IMR-90 (cell line): ENCODE results near the gene AUH. TPM values are rescaled to one million over a fixed set of nuclear protein-coding genes. Genes with fewer than 3 reads are reported as not detected.

Experiments
- ATAC-seq: fragments of 200-7000 bp; cut with Tn5 transposase; 2 replicates; pipeline ENCODE4 v1.9.1; 2020; ENCODE audit warnings: low read depth, mild to moderate bottlenecking, moderate library complexity
- BruUV-seq: library from RNA; stranded (reverse); fragments of 400-500 nt; replicated peaks from 2 replicates; lab custom pipeline; 2021; lab: Mats Ljungman, UMichigan
- CTCF ChIA-PET: fragments of 300-600 bp; formaldehyde crosslinking; extraction: SDS; loops from one replicate; lab custom pipeline; 2021; ENCODE audit warnings: antibody characterized with exemption; lab: Yijun Ruan, JAX
- POLR2A ChIA-PET: fragments of 300-600 bp; sonication (Branson Sonifier 250); formaldehyde crosslinking; loops from one replicate; lab custom pipeline; 2022; ENCODE audit warnings: antibody characterized with exemption; ENCODE audit not compliant: unreplicated experiment; lab: Charles Lee
- DNase-seq: peaks from one replicate; pipeline ENCODE4 v3.0.0; 2013
- H2AFZ ChIP-seq: replicated peaks from 2 replicates; pipeline ENCODE3; 2013; ENCODE audit warnings: low read length, mild to moderate bottlenecking; ENCODE audit not compliant: poor library complexity
- H2AK5ac ChIP-seq: 2 replicates; pipeline ENCODE4 v1.6.1; 2013; ENCODE audit warnings: low read depth, low read length, inconsistent platforms
- H2AK9ac ChIP-seq: replicated peaks from 2 replicates; pipeline ENCODE3; 2013; ENCODE audit warnings: mild to moderate bottlenecking, low read depth, low read length, moderate library complexity; ENCODE audit not compliant: poor library complexity
- H2BK120ac ChIP-seq: 2 replicates; pipeline ENCODE4 v1.6.1; 2013; ENCODE audit warnings: low read depth, low read length, inconsistent platforms
- H2BK15ac ChIP-seq: 3 replicates; pipeline ENCODE4 v1.6.1; 2013; ENCODE audit warnings: low read depth, low read length, inconsistent platforms
- H2BK20ac ChIP-seq: 2 replicates; pipeline ENCODE4 v1.6.1; 2013; ENCODE audit warnings: low read depth, mild to moderate bottlenecking, inconsistent platforms, low read length, moderate library complexity
- H2BK5ac ChIP-seq: 2 replicates; pipeline ENCODE4 v1.6.1; 2013; ENCODE audit warnings: mild to moderate bottlenecking, low read depth, low read length, inconsistent platforms; ENCODE audit not compliant: poor library complexity, severe bottlenecking
- H3K14ac ChIP-seq: replicated peaks from 2 replicates; pipeline ENCODE4 v1.6.1; 2013; ENCODE audit warnings: low read depth, low read length, inconsistent platforms
- H3K18ac ChIP-seq: 2 replicates; pipeline ENCODE4 v1.6.1; 2013; ENCODE audit warnings: low read depth, low read length, control low read depth
- H3K23ac ChIP-seq: 2 replicates; pipeline ENCODE4 v1.6.1; 2013; ENCODE audit warnings: low read depth, low read length, inconsistent platforms
- H3K27ac ChIP-seq: 2 replicates; pipeline ENCODE4 v1.5.1; 2013; ENCODE audit warnings: mild to moderate bottlenecking, control low read depth, low read length; ENCODE audit not compliant: insufficient read depth
- H3K27me3 ChIP-seq: 2 replicates; pipeline ENCODE4 v1.6.1; 2013; ENCODE audit warnings: low read length; ENCODE audit not compliant: control insufficient read depth, insufficient read depth
- H3K36me3 ChIP-seq: 2 replicates; pipeline ENCODE4 v1.6.1; 2013; ENCODE audit warnings: low read length, mixed read lengths; ENCODE audit not compliant: control insufficient read depth, insufficient read depth
- H3K4ac ChIP-seq: 2 replicates; pipeline ENCODE4 v1.6.1; 2013; ENCODE audit warnings: low read depth, low read length, inconsistent platforms
- H3K4me1 ChIP-seq: 2 replicates; pipeline ENCODE4 v1.6.1; 2013; ENCODE audit warnings: low read length, mixed read lengths; ENCODE audit not compliant: control insufficient read depth, insufficient read depth
- H3K4me2 ChIP-seq: 2 replicates; pipeline ENCODE4 v1.6.1; 2013; ENCODE audit warnings: low read depth, mild to moderate bottlenecking, control low read depth, low read length, moderate library complexity
- H3K4me3 ChIP-seq: 2 replicates; pipeline ENCODE4 v1.5.1; 2013; ENCODE audit warnings: low read depth, mild to moderate bottlenecking, control low read depth, low read length, moderate library complexity; ENCODE audit not compliant: insufficient read depth
- H3K56ac ChIP-seq: 2 replicates; pipeline ENCODE4 v1.6.1; 2013; ENCODE audit warnings: low read length, inconsistent platforms; ENCODE audit not compliant: insufficient read depth; ENCODE audit errors: extremely low read depth
- H3K79me1 ChIP-seq, 2 experiments: 2 replicates each; pipeline ENCODE4 v1.6.1; 2013; ENCODE audit warnings: low read length in 2 of 2, inconsistent platforms in 1 of 2, low read depth in 1 of 2
- H3K9ac ChIP-seq: 2 replicates; pipeline ENCODE4 v1.6.1; 2013; ENCODE audit warnings: low read depth, low read length, control low read depth
- H3K9me1 ChIP-seq: 2 replicates; pipeline ENCODE4 v1.6.1; 2013; ENCODE audit warnings: low read length, inconsistent platforms; ENCODE audit not compliant: insufficient read depth
- H3K9me3 ChIP-seq: 2 replicates; pipeline ENCODE4 v1.6.1; 2013; ENCODE audit warnings: low read length; ENCODE audit not compliant: control insufficient read depth, insufficient read depth
- H4K20me1 ChIP-seq: 2 replicates; pipeline ENCODE4 v1.6.1; 2013; ENCODE audit warnings: low read length, inconsistent platforms; ENCODE audit not compliant: insufficient read depth
- H4K5ac ChIP-seq: 2 replicates; pipeline ENCODE4 v1.6.1; 2013; ENCODE audit warnings: mild to moderate bottlenecking, low read depth, low read length, control low read depth
- H4K8ac ChIP-seq, 2 experiments: 2 replicates each; pipeline ENCODE4 v1.6.1; 2013; ENCODE audit warnings: low read depth in 2 of 2, low read length in 2 of 2, control low read depth in 1 of 2, inconsistent platforms in 1 of 2
- H4K91ac ChIP-seq: 2 replicates; pipeline ENCODE4 v1.6.1; 2013; ENCODE audit warnings: low read depth, low read length, inconsistent platforms; ENCODE audit not compliant: insufficient read depth
- BHLHE40 ChIP-seq: fragments of 150-350 bp; IDR thresholded peaks from 2 replicates; pipeline ENCODE4 v1.6.1; 2016; ENCODE audit warnings: mild to moderate bottlenecking, low read depth, low read length
- CEBPB ChIP-seq: IDR thresholded peaks from 2 replicates; pipeline ENCODE4 v1.6.1; 2012; ENCODE audit warnings: low read depth, low read length, improper control_type of control experiment
- CHD1 ChIP-seq: IDR thresholded peaks from 2 replicates; pipeline ENCODE4 v1.6.1; 2012; ENCODE audit warnings: low read depth, low read length, improper control_type of control experiment
- FOS ChIP-seq: fragments of 150-350 bp; IDR thresholded peaks from 2 replicates; pipeline ENCODE4 v1.6.1; 2016; ENCODE audit warnings: low read depth, low read length
- MAFK ChIP-seq: IDR thresholded peaks from 2 replicates; pipeline ENCODE4 v1.6.1; 2012; ENCODE audit warnings: low read depth, low read length, improper control_type of control experiment
- MAZ ChIP-seq: IDR thresholded peaks from 2 replicates; pipeline ENCODE4 v1.6.1; 2012; ENCODE audit warnings: low read depth, mild to moderate bottlenecking, low read length, improper control_type of control experiment, moderate library complexity, borderline replicate concordance
- MXI1 ChIP-seq: IDR thresholded peaks from 2 replicates; pipeline ENCODE4 v1.6.1; 2012; ENCODE audit warnings: low read depth, mild to moderate bottlenecking, low read length, moderate library complexity, borderline replicate concordance
- NFE2L2 ChIP-seq: fragments of 150-350 bp; IDR thresholded peaks from 2 replicates; pipeline ENCODE4 v1.6.1; 2016; ENCODE audit warnings: low read depth, mild to moderate bottlenecking, low read length
- POLR2A ChIP-seq: IDR thresholded peaks from 2 replicates; pipeline ENCODE4 v1.6.1; 2012; ENCODE audit warnings: mild to moderate bottlenecking, low read depth, low read length
- RAD21 ChIP-seq: IDR thresholded peaks from 2 replicates; pipeline ENCODE4 v1.6.1; 2012; ENCODE audit warnings: low read length, improper control_type of control experiment
- RCOR1 ChIP-seq: IDR thresholded peaks from 2 replicates; pipeline ENCODE4 v1.6.1; 2012; ENCODE audit warnings: mild to moderate bottlenecking, low read length, improper control_type of control experiment; ENCODE audit not compliant: insufficient replicate concordance
- RFX5 ChIP-seq: IDR thresholded peaks from 2 replicates; pipeline ENCODE4 v1.8.0; 2012; ENCODE audit warnings: low read depth, mild to moderate bottlenecking, low read length, moderate library complexity
- SMC3 ChIP-seq: fragments of 150-350 bp; IDR thresholded peaks from 2 replicates; pipeline ENCODE4 v1.6.1; 2016; ENCODE audit warnings: low read depth, mild to moderate bottlenecking, antibody characterized with exemption, low read length, moderate library complexity
- WGBS, 2 experiments: methylation state at CpG; one replicate each; pipeline versions ENCODE4 v1.1.5 to v1.1.7; 2013; ENCODE audit warnings: missing lambda C conversion rate in 2 of 2; ENCODE audit not compliant: insufficient read length in 1 of 2; ENCODE audit errors: extremely low coverage in 2 of 2; 5-methylcytosine and 5-hydroxymethylcytosine counted together
- dilution Hi-C: fragments of 300-500 bp; cut with HindIII; formaldehyde crosslinking; loops from one replicate; pipeline ENCODE4 v1.14.3; 2018; ENCODE audit warnings: low sequenced_read_pairs; ENCODE audit not compliant: unreplicated experiment
- in situ Hi-C: fragments of 300-500 bp; cut with MboI; formaldehyde crosslinking; loops from 3 replicates; pipeline ENCODE4 v1.14.3; 2019; ENCODE audit warnings: low sequenced_read_pairs, inconsistent platforms, mixed read lengths
- intact Hi-C: fragments of 100-400 bp; cut with micrococcal nuclease; formaldehyde crosslinking; loops from 2 replicates; pipeline ENCODE4 v1.10.0; 2022
- polyA plus RNA-seq, 3 experiments: library from polyadenylated mRNA; depleted of rRNA; stranded (reverse); fragments of >200 nt; gene quantifications; 2 replicates each; pipeline ENCODE4 v1.2.3, GENCODE V29; 2012; ENCODE audit warnings: low replicate concordance in 1 of 3
- total RNA-seq: library from RNA; depleted of rRNA; stranded (reverse); fragments of >200 nt; gene quantifications from 2 replicates; pipeline ENCODE4 v1.2.3, GENCODE V29; 2012
- TF ChIP-seq, protein P1 (sequence below): conservative IDR thresholded peaks from 2 replicates; pipeline ENCODE4 v1.5.1; 2012; ENCODE audit warnings: mild to moderate bottlenecking, low read depth, low read length, improper control_type of control experiment
- TF ChIP-seq, protein P2 (sequence below): fragments of 150-350 bp; IDR thresholded peaks from 2 replicates; pipeline ENCODE4 v1.6.1; 2016; ENCODE audit warnings: low read depth, mild to moderate bottlenecking, low read length, moderate library complexity, borderline replicate concordance

The AUH gene
- total and polyA plus RNA-seq, 2 of the 4 experiments (the other 2 are of a cell fraction): 5.9 to 8.1 TPM

DNA sequence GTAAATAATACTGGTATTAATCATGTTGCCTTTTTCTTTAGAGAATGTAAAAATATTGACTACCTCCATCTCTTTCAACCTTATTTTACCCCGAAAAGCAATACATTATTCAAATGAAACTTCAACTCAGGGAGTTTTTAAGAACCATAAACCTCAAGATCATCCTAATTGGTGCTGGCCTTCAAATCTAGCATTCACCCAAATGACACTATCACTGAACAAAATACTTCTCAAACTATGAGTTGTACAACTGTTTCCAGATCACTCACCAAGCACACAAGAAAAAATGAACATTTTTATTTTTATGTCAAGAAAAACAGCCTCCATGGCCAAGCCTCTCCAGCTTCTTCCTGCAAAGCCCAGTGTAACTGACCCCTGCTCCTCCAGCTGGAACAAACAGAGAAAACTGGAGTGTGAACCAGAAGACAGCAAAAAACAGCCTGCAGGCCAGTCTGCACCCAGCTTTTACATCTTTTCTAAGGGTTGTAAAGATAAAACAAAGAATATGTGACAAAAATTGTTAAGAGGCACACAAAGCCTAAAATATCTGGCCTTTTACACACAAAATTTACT lies 21.2 kb downstream of the AUH start:
- no peaks in the 10 kb centered on the region for H4K20me1 ChIP-seq
- no peaks in the 10 kb centered on the region for H3K27me3 ChIP-seq
- no peak overlapping the region for H3K27ac ChIP-seq
- no peak overlapping the region for H2BK120ac ChIP-seq
- no peak overlapping the region for H3K23ac ChIP-seq
- no peak overlapping the region for H4K5ac ChIP-seq
- no peak overlapping the region for H2AFZ ChIP-seq
- no peak overlapping the region for H4K91ac ChIP-seq
- no peaks in the 10 kb centered on the region; the same call in 1 of the 2 replicates for H3K9me1 ChIP-seq
- no TSS peak for BruUV-seq
- H3K9me3 ChIP-seq: no peaks in the 10 kb centered on the region
- ChIA-PET CTCF (interaction anchor here (0.8 to 1.1 kb wide), 3 partner anchors 9 to 222 kb away, joined by 3 read pairs; no protein-coding TSS in a partner anchor), POLR2A (no interaction called here)
- no peak overlapping the region for H2BK15ac ChIP-seq
- no peak overlapping the region for H3K56ac ChIP-seq
- DNase-seq (no peak), ATAC-seq (no peak)
- no peak overlapping the region for H2AK5ac ChIP-seq
- H2BK20ac ChIP-seq: no peak overlapping the region
- WGBS, 2 experiments: no CpG with 5 or more reads among the region's 1 CpG
- peaks cover 21 to 42% of the 10 kb centered on the region in 2 experiments for H3K79me1 ChIP-seq
- no peak overlapping the region for H4K8ac ChIP-seq
- H3K18ac ChIP-seq: no peak overlapping the region
- no peak overlapping the region for H3K4me2 ChIP-seq
- dilution Hi-C loops (no loop called here), in situ Hi-C loops (no loop called here), intact Hi-C loops (no loop called here)
- H3K9ac ChIP-seq: no peak overlapping the region
- no peak for TF ChIP-seq CEBPB
- TF ChIP-seq, protein P1, sequence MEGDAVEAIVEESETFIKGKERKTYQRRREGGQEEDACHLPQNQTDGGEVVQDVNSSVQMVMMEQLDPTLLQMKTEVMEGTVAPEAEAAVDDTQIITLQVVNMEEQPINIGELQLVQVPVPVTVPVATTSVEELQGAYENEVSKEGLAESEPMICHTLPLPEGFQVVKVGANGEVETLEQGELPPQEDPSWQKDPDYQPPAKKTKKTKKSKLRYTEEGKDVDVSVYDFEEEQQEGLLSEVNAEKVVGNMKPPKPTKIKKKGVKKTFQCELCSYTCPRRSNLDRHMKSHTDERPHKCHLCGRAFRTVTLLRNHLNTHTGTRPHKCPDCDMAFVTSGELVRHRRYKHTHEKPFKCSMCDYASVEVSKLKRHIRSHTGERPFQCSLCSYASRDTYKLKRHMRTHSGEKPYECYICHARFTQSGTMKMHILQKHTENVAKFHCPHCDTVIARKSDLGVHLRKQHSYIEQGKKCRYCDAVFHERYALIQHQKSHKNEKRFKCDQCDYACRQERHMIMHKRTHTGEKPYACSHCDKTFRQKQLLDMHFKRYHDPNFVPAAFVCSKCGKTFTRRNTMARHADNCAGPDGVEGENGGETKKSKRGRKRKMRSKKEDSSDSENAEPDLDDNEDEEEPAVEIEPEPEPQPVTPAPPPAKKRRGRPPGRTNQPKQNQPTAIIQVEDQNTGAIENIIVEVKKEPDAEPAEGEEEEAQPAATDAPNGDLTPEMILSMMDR: no peak
- TF ChIP-seq SMC3: no peak
- TF ChIP-seq BHLHE40: no peak
- no peak for TF ChIP-seq MAFK
- no peak for TF ChIP-seq CHD1
- no peak for TF ChIP-seq RFX5
- TF ChIP-seq, protein P2, sequence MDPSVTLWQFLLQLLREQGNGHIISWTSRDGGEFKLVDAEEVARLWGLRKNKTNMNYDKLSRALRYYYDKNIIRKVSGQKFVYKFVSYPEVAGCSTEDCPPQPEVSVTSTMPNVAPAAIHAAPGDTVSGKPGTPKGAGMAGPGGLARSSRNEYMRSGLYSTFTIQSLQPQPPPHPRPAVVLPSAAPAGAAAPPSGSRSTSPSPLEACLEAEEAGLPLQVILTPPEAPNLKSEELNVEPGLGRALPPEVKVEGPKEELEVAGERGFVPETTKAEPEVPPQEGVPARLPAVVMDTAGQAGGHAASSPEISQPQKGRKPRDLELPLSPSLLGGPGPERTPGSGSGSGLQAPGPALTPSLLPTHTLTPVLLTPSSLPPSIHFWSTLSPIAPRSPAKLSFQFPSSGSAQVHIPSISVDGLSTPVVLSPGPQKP: no peak
- no peak for TF ChIP-seq RAD21
- no peak for TF ChIP-seq MAZ
- TF ChIP-seq MXI1: no peak
- TF ChIP-seq RCOR1: no peak
- TF ChIP-seq NFE2L2: no peak
- TF ChIP-seq FOS: no peak
- no peak for TF ChIP-seq POLR2A
- H3K4me1 ChIP-seq: no peaks in the 10 kb centered on the region
- peaks cover 10% of the 10 kb centered on the region for H3K36me3 ChIP-seq
- no peak overlapping the region for H3K4ac ChIP-seq
- H3K4me3 ChIP-seq: no peak overlapping the region
- H2AK9ac ChIP-seq: no peak overlapping the region
- H3K14ac ChIP-seq: no peak overlapping the region
- no peak overlapping the region for H2BK5ac ChIP-seq
